K562 (cell line): ENCODE results near the gene CCDC90B. TPM values are rescaled to one million over a fixed set of nuclear protein-coding genes. Genes with fewer than 3 reads are reported as not detected.

ENCODE experiments used
- ATAC-seq: fragments of 200-7000 bp; cut with Tn5 transposase; 3 replicates; pipeline ENCODE4 v1.9.1; 2020; ENCODE audit warnings: moderate library complexity
- BruUV-seq: library from RNA; stranded (reverse); fragments of 400-500 nt; replicated peaks from 2 replicates; lab custom pipeline; 2021; lab: Mats Ljungman, UMichigan
- CTCF ChIA-PET: fragments of 300-600 bp; formaldehyde crosslinking; extraction: SDS; loops from one replicate; lab custom pipeline; 2021; ENCODE audit warnings: low intra/inter-chr PET ratio; lab: Yijun Ruan, JAX
- POLR2A ChIA-PET: fragments of 300-600, 350-650 bp; sonication (Branson Sonifier 250); formaldehyde crosslinking; extraction: SDS; loops from one replicate; lab custom pipeline; 2021; ENCODE audit warnings: antibody characterized with exemption, inconsistent platforms; lab: Yijun Ruan, JAX
- DNase-seq, 4 experiments: peaks; one replicate each; pipeline versions ENCODE4 v3.0.0 to v3.0.0-alpha.2; 2011 to 2018; ENCODE audit warnings: low spot score in 3 of 4, mixed read lengths in 3 of 4; ENCODE audit errors: extremely low read depth in 1 of 4
- FAIRE-seq: peaks from 2 replicates; lab custom pipeline; 2011; peaks lifted over from hg19 to GRCh38; lab: Jason Lieb, UNC
- H2AFZ ChIP-seq: 2 replicates; pipeline ENCODE4 v1.6.0; 2011; ENCODE audit warnings: low read depth, low read length, control low read depth, inconsistent platforms
- H3K27ac ChIP-seq: fragments of 200-600 bp; 3 replicates; pipeline ENCODE4 v1.8.0; 2011; ENCODE audit warnings: low read depth, mild to moderate bottlenecking, control low read depth, inconsistent platforms, low read length, moderate library complexity, mixed read lengths; ENCODE audit errors: extremely low read depth
- H3K27me3 ChIP-seq, 2 experiments: fragments of 300-600 bp in 1 of 2; 2 replicates in 1 of 2; 3 replicates in 1 of 2; pipeline versions ENCODE4 v1.6.0 to v1.8.0; 2011; ENCODE audit warnings: inconsistent platforms in 2 of 2, low read length in 2 of 2, mild to moderate bottlenecking in 1 of 2, mixed read lengths in 1 of 2, moderate library complexity in 1 of 2; ENCODE audit not compliant: control insufficient read depth in 2 of 2, insufficient read depth in 2 of 2
- H3K36me3 ChIP-seq: fragments of 300-600 bp; 3 replicates; pipeline ENCODE4 v1.8.0; 2011; ENCODE audit warnings: mild to moderate bottlenecking, low read length, inconsistent platforms; ENCODE audit not compliant: control insufficient read depth, insufficient read depth
- H3K4me1 ChIP-seq, 2 experiments: fragments of 200-600 bp in 1 of 2; replicated peaks in 1 of 2; 2 replicates in 1 of 2; 3 replicates in 1 of 2; pipeline versions ENCODE4 v1.5.1 to v1.8.0; 2011; ENCODE audit warnings: inconsistent platforms in 2 of 2, low read length in 2 of 2, mild to moderate bottlenecking in 1 of 2, mixed read lengths in 1 of 2, moderate library complexity in 1 of 2; ENCODE audit not compliant: control insufficient read depth in 2 of 2, insufficient read depth in 2 of 2
- H3K4me2 ChIP-seq: 2 replicates; pipeline ENCODE4 v1.6.1; 2011; ENCODE audit warnings: low read length, control low read depth, inconsistent platforms, mixed read lengths; ENCODE audit not compliant: insufficient read depth
- H3K4me3 ChIP-seq: fragments of 200-600 bp; sonication (generic), shearing (Covaris generic); 2 replicates; pipeline ENCODE4 v1.5.1; 2016; ENCODE audit warnings: control low read depth, inconsistent platforms
- H3K79me2 ChIP-seq: fragments of 200-600 bp; 3 replicates; pipeline ENCODE4 v1.8.0; 2011; ENCODE audit warnings: low read length, inconsistent platforms; ENCODE audit not compliant: control insufficient read depth, insufficient read depth
- H3K9ac ChIP-seq, 2 experiments: 2 replicates each; pipeline versions ENCODE4 v1.6.0 to v1.6.1; 2011; ENCODE audit warnings: low read depth in 2 of 2, low read length in 2 of 2, control low read depth in 1 of 2, inconsistent platforms in 1 of 2, mild to moderate bottlenecking in 1 of 2, mixed read lengths in 1 of 2; ENCODE audit not compliant: insufficient read depth in 1 of 2
- H3K9me1 ChIP-seq: one replicate; pipeline ENCODE4 v1.6.0; 2011; ENCODE audit warnings: inconsistent platforms, mild to moderate bottlenecking, low read length, moderate library complexity; ENCODE audit not compliant: control insufficient read depth, insufficient read depth
- H3K9me3 ChIP-seq: replicated peaks from 2 replicates; pipeline ENCODE4 v1.5.1; 2011; ENCODE audit warnings: low read depth, low read length, inconsistent platforms; ENCODE audit not compliant: control insufficient read depth, insufficient read depth
- H4K20me1 ChIP-seq: replicated peaks from 2 replicates; pipeline ENCODE4 v1.6.1; 2011; ENCODE audit warnings: low read length, inconsistent platforms, mixed read lengths; ENCODE audit not compliant: control insufficient read depth, insufficient read depth
- NCOA4 ChIP-seq: fragments of 450-650 bp; IDR thresholded peaks from 2 replicates; pipeline ENCODE4 v1.6.1; 2018; ENCODE audit warnings: mild to moderate bottlenecking; ENCODE audit not compliant: partially characterized antibody
- POLR2AphosphoS5 ChIP-seq: IDR thresholded peaks from 2 replicates; pipeline ENCODE4 v1.6.1; 2011; ENCODE audit warnings: mild to moderate bottlenecking, low read depth, low read length, moderate library complexity; ENCODE audit not compliant: control insufficient read depth, insufficient read depth
- REST ChIP-seq, 2 experiments: fragments of 450-650 bp; formaldehyde crosslinking in 1 of 2; IDR thresholded peaks; 2 replicates each; pipeline versions ENCODE4 v1.4.0 to v1.6.1; 2014 to 2020; ENCODE audit warnings: mild to moderate bottlenecking in 2 of 2, borderline replicate concordance in 1 of 2, low read depth in 1 of 2
- WGBS: fragments of 100-300 bp; shearing (Covaris generic); methylation state at CpG from one replicate; pipeline ENCODE4 v1.1.6; 2016; ENCODE audit warnings: low coverage, mixed read lengths; ENCODE audit not compliant: insufficient coverage; ENCODE audit errors: missing lambda C conversion rate; 5-methylcytosine and 5-hydroxymethylcytosine counted together
- in situ Hi-C: fragments of 300-500 bp; cut with MboI; formaldehyde crosslinking; loops from 4 replicates; pipeline ENCODE4 v1.15.0; 2018; ENCODE audit warnings: inconsistent platforms, mixed read lengths
- intact Hi-C: fragments of 100-400 bp; cut with micrococcal nuclease; formaldehyde crosslinking; loops from 2 replicates; pipeline ENCODE4 v1.14.2; 2022
- polyA plus RNA-seq, 8 experiments: library from polyadenylated mRNA; depleted of rRNA in 4 of 8; stranded (reverse) in 5 of 8; unstranded in 3 of 8; fragments of >200 nt; fragmentation: Nextera tagmentation in 2 of 8; fragmentation: Illumina TruSeq in 1 of 8; extraction: Ambion mirVana in 2 of 8; extraction: Trizol in 1 of 8; gene quantifications; 2 replicates each; pipeline versions ENCODE4 v1.2.1 to v1.2.3, GENCODE V29; 2011 to 2014; ENCODE audit warnings: inconsistent platforms in 1 of 8, missing spikeins in 1 of 8
- total RNA-seq, 7 experiments: library from RNA; depleted of rRNA in 6 of 7; stranded (reverse); fragments of >200 nt in 6 of 7; fragmentation: Illumina TruSeq in 2 of 7; extraction: Trizol in 2 of 7; gene quantifications; 2 replicates each; pipeline versions ENCODE4 v1.2.1 to v1.2.3, GENCODE V29; 2011 to 2021; ENCODE audit warnings: low replicate concordance in 1 of 7

The CCDC90B gene
- total and polyA plus RNA-seq, 9 of the 15 experiments (the other 6 are each of a cell fraction or from before 2014, with no cell fraction given) = 26.6 to 63.6 (median 51.8) TPM

- DNase-seq (no peak), FAIRE-seq (no peak), ATAC-seq (no peak)
- CTCF ChIA-PET = no interaction called here
- H2AFZ ChIP-seq = no peak overlapping the region
- no peak for TF ChIP-seq POLR2AphosphoS5
- TF ChIP-seq REST (IDR thresholded peaks at IDR 0.05; ENCODE audit: borderline replicate concordance) = no peak
- TF ChIP-seq REST (CRISPR knock-in tag; IDR thresholded peaks at IDR 0.05; ENCODE audit: low read depth) = no peak
- no peak for TF ChIP-seq NCOA4
- POLR2A ChIA-PET = interaction anchor here (0.6 to 1.7 kb wide), 5 partner anchors 10 to 432 kb away, joined by 3 to 5 read pairs (median 4); no protein-coding TSS in a partner anchor
- intact Hi-C loops = no loop called here
- no peaks in the 10 kb centered on the region for H3K4me1 ChIP-seq
- no TSS peak for BruUV-seq
- no peaks in the 10 kb centered on the region for H3K79me2 ChIP-seq
- no peak overlapping the region for H3K9ac ChIP-seq
- no peaks in the 10 kb centered on the region for H4K20me1 ChIP-seq
- no peaks in the 10 kb centered on the region for H3K9me1 ChIP-seq
- no peaks in the 10 kb centered on the region for H3K27me3 ChIP-seq
- no peak overlapping the region for H3K4me3 ChIP-seq
- no peak overlapping the region for H3K27ac ChIP-seq
- WGBS = 4% methylated on average over 4 of the region's 4 CpGs
- H3K9me3 ChIP-seq = no peaks in the 10 kb centered on the region
- in situ Hi-C loops = no loop called here
- no peak overlapping the region for H3K4me2 ChIP-seq
- H3K36me3 ChIP-seq = no peaks in the 10 kb centered on the region
Measured at GRCh38 chr11:83319346-83319745, 33.2 kb upstream of the CCDC90B start.
